ENCODE data around the gene MRPS7. TPM values are rescaled to one million over a fixed set of nuclear protein-coding genes. Genes with fewer than 3 reads are reported as not detected.

MRPS7 gene
- total and polyA plus RNA-seq, 9 of the 15 experiments (the other 6 are each of a cell fraction or from before 2014, with no cell fraction given): 107 to 244 (median 132) TPM

GRCh38 chr17:75240394-75241142, 21.1 kb upstream of the MRPS7 start (continued):
- TF ChIP-seq TEAD4 (IDR thresholded peaks at IDR 0.05; ENCODE audit: low read length) (0 out of 2 replicates have a peak, but pooled peaks have one; percentile 43), TEAD4 (CRISPR knock-in tag; IDR thresholded peaks at IDR 0.05; ENCODE audit: borderline replicate concordance) (no peak), MEIS2 (IDR thresholded peaks at IDR 0.05; ENCODE audit: partially characterized antibody) (no peak), ZC3H11A (IDR thresholded peaks at IDR 0.05; ENCODE audit: low read depth, low read length) (no peak), PTBP1 (IDR thresholded peaks at IDR 0.05; ENCODE audit: low read depth, low read length) (no peak), ELF2 (CRISPR knock-in tag; IDR thresholded peaks at IDR 0.05) (no peak), CEBPZ (IDR thresholded peaks at IDR 0.05; ENCODE audit: borderline replicate concordance, low read depth, low read length) (no peak), FOXK1 (CRISPR knock-in tag; IDR thresholded peaks at IDR 0.05; ENCODE audit: borderline replicate concordance) (no peak), CHD7 (IDR thresholded peaks at IDR 0.05; ENCODE audit: low read depth, low read length) (no peak), JUND (IDR thresholded peaks at IDR 0.05; ENCODE audit: borderline replicate concordance, low read depth, low read length) (peak; percentile 52), JUND (tag; IDR thresholded peaks at IDR 0.05; ENCODE audit: borderline replicate concordance, low read depth, low read length) (no peak), ETS2 (tag; IDR thresholded peaks at IDR 0.05; ENCODE audit: borderline replicate concordance, poor library complexity, severe bottlenecking) (no peak), TEAD1 (CRISPR knock-in tag; IDR thresholded peaks at IDR 0.05) (no peak; a peak in 1 of 4 replicates)

All from K562 (cell line).